Testis (tissue), 3 donors: Measurements from ENCODE around the gene REEP3. TPM values are rescaled to one million over a fixed set of nuclear protein-coding genes. Genes with fewer than 3 reads are reported as not detected.

Experiments used
- DNase-seq: peaks from one replicate; pipeline ENCODE4 v3.0.0-alpha.2; 2019
- H3K27ac ChIP-seq, 2 donors: fragments of 200-600 bp; sonication (generic); one replicate each; pipeline ENCODE4 v1.5.1; 2019
- H3K27me3 ChIP-seq: fragments of 200-600 bp; sonication (generic); one replicate; pipeline ENCODE4 v1.5.1; 2019
- H3K36me3 ChIP-seq: fragments of 200-600 bp; sonication (generic); one replicate; pipeline ENCODE4 v1.5.1; 2017; ENCODE audit warnings: low read depth; ENCODE audit errors: missing control alignments
- H3K4me1 ChIP-seq: fragments of 200-600 bp; sonication (generic); one replicate; pipeline ENCODE4 v1.5.1; 2019
- H3K4me3 ChIP-seq, 2 donors: fragments of 200-600 bp; sonication (generic); one replicate each; pipeline ENCODE4 v1.5.1; 2017 to 2019
- H3K9me3 ChIP-seq: fragments of 200-600 bp; sonication (generic); one replicate; pipeline ENCODE4 v1.5.1; 2017
- POLR2A ChIP-seq: fragments of 450-650 bp; IDR thresholded peaks from one replicate; pipeline ENCODE4 v1.6.1; 2017; ENCODE audit warnings: antibody characterized with exemption, mild to moderate bottlenecking, moderate library complexity
- WGBS, 2 donors: methylation state at CpG; one replicate each; pipeline ENCODE4 v1.1.5; 2018; 5-methylcytosine and 5-hydroxymethylcytosine counted together
- intact Hi-C: fragments of 100-400 bp; cut with DNase I; formaldehyde crosslinking; loops from one replicate; pipeline ENCODE4 v1.15.1; 2023; ENCODE audit warnings: low total_unique reads
- polyA plus RNA-seq: library from polyadenylated mRNA; stranded (reverse); fragments of 350-450 nt; fragmentation: Illumina TruSeq; extraction: RNeasy Lipid Tissue Mini Kit (QIAGEN cat#74804); gene quantifications from one replicate; pipeline ENCODE4 v1.2.3, GENCODE V29; 2014; ENCODE audit warnings: low read depth, low replicate concordance; ENCODE audit not compliant: insufficient read depth
- total RNA-seq, 2 donors: library from RNA; depleted of rRNA; stranded (reverse); fragments of >200 nt; gene quantifications; one replicate each; pipeline ENCODE4 v1.2.3, GENCODE V29; 2016
- TF ChIP-seq, protein P1 (sequence below), 3 experiments: fragments of 450-650 bp in 2 of 3; fragments of 200-600 bp in 1 of 3; sonication (generic) in 1 of 3; IDR thresholded peaks; one replicate each; pipeline ENCODE4 v1.5.1; 2016 to 2019; ENCODE audit warnings: antibody characterized with exemption in 3 of 3, mild to moderate bottlenecking in 2 of 3, moderate library complexity in 1 of 3

REEP3 gene
- total and polyA plus RNA-seq, 3 donors from 2014 or later: 18.4 to 45.2 (median 20.3) TPM

DNA sequence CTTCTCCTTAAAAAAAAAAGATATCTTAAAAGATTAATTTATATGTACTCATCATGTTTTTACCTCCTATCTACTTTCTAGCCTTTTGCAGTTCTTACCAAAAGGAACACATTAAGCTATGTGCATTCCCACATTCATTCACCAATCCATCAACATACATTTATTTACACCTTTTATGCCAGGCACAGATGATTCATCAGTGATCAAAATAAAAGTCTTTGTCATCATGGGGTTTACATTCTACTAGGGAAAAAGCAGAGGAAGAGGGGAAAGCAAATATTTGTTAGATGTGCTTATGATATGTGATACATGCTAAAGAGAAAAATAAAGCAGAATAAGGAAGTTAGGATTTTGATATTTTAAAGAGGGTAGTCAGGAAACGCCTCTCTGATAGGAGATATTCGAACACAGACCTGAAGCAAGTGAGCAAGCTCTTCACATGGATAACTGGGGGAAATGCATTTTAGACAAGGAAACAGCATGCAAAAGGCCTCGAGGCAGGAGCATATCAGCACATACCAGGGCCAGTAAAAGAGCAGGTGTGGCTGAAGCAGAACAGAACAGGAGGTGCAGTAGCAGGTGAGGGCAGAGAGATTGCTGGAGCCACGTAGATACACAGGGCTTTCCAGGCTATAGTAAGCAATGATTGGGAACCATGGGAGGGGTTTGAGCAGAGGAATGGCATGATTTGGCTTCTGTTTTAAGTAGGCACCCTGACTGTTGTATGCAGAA lies 67.4 kb downstream of the REEP3 start:
- 84 to 87% methylated on average over 4 of the region's 4 CpGs for WGBS, 2 donors
- TF ChIP-seq, protein P1, sequence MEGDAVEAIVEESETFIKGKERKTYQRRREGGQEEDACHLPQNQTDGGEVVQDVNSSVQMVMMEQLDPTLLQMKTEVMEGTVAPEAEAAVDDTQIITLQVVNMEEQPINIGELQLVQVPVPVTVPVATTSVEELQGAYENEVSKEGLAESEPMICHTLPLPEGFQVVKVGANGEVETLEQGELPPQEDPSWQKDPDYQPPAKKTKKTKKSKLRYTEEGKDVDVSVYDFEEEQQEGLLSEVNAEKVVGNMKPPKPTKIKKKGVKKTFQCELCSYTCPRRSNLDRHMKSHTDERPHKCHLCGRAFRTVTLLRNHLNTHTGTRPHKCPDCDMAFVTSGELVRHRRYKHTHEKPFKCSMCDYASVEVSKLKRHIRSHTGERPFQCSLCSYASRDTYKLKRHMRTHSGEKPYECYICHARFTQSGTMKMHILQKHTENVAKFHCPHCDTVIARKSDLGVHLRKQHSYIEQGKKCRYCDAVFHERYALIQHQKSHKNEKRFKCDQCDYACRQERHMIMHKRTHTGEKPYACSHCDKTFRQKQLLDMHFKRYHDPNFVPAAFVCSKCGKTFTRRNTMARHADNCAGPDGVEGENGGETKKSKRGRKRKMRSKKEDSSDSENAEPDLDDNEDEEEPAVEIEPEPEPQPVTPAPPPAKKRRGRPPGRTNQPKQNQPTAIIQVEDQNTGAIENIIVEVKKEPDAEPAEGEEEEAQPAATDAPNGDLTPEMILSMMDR (IDR thresholded peaks at IDR 0.05): no peak
- TF ChIP-seq POLR2A: no peak
- intact Hi-C loops: no loop called here
- no peak for DNase-seq
- no peak overlapping the region for H3K27ac ChIP-seq
- H3K27me3 ChIP-seq: no peaks in the 10 kb centered on the region
- no peaks in the 10 kb centered on the region for H3K36me3 ChIP-seq
- no peaks in the 10 kb centered on the region for H3K4me1 ChIP-seq
- H3K9me3 ChIP-seq: no peaks in the 10 kb centered on the region
- no peak overlapping the region for H3K4me3 ChIP-seq

DNA sequence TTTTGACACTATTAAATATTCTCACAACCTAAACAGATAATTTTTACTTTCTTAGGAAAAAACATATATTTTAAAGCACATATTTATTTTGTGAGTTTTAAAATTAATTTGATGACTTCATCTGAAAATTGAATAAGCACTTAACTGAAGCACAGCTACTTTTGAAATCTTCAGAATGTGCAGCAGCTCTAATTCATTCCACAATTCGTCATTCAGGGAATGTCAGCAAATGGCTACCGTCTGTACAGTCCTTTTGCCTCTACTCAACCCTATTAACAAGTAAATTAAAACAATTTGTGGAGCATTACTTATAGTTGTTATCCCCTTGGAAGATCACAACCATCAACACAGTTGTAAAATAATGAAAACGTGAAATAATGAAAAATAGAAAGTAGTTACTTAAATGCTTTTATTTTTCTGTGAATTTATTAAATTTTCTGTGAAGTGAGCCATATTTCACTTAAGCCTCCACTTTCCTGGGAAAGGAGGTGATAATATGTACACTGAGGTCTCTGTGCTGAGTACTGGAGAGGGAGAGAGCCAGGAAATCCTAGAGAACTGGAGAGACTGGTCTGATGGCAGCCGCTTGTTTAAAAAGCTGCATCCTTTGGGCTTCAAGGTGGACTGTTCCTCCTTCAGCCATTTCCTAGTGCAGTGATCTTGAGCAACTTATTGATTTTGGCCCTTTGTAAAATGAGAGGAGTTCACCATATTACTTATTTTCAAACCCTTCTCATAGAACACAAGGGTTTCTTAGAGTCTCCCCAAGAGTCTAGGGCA lies 70.6 kb downstream of the REEP3 start:
- Histone ChIP-seq H3K27me3 (no peaks in the 10 kb centered on the region), H3K36me3 (no peaks in the 10 kb centered on the region), H3K27ac (no peak overlapping the region), H3K9me3 (no peaks in the 10 kb centered on the region), H3K4me1 (no peaks in the 10 kb centered on the region), H3K4me3 (no peak overlapping the region)
- intact Hi-C loops: no loop called here
- TF ChIP-seq, protein P1 (IDR thresholded peaks at IDR 0.05): no peak
- TF ChIP-seq POLR2A: no peak
- WGBS, 2 donors: 76 to 79% methylated on average over 4 of the region's 4 CpGs
- DNase-seq: no peak

DNA sequence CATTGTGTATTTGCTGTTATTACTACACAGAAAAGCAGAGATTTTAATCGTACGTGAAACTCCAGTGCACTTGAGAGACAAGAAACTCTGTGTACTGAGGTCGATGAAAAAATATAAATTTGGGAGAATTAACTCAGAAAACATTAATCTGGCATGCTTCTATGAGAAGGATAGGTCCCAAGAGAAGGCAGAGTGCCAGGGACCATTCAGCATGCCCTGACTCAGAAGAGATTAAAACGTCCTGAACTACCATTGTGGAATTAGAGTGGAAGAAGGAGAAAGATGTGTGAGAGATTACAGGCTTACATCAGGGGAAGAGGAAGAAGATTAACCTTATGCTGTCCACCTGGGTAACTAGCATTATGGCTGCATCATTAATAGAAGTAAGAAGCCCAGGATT lies 72.4 kb downstream of the REEP3 start:
- H3K4me3 ChIP-seq: no peak overlapping the region
- H3K27me3 ChIP-seq: no peaks in the 10 kb centered on the region
- TF ChIP-seq POLR2A: no peak
- TF ChIP-seq, protein P1 (IDR thresholded peaks at IDR 0.05): no peak
- H3K9me3 ChIP-seq: no peaks in the 10 kb centered on the region
- H3K36me3 ChIP-seq: no peaks in the 10 kb centered on the region
- no peaks in the 10 kb centered on the region for H3K4me1 ChIP-seq
- H3K27ac ChIP-seq: no peak overlapping the region
- DNase-seq: no peak
- 43 to 46% methylated on average over 4 of the region's 4 CpGs for WGBS, 2 donors
- intact Hi-C loops: no loop called here

DNA sequence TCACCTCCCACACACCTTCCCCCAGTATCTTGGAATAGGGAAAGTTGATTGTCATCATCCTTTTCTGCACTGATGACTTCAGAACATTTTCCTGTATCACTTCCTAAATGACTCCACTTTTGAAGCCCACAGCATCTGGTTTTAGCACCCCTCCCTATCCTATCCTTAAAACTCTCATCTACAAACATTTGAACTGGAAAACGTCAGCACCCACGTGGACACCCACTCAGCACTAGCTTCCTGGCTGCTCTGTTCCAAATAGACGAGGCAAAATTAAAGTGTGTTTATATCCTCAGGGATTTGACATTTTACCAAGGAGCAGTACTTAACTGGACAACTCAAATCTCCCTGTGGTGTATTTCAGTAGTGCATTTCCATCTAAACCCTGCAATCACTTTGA lies 73.9 kb downstream of the REEP3 start:
- no peaks in the 10 kb centered on the region for H3K9me3 ChIP-seq
- WGBS, 2 donors: 37 to 47% methylated on average over 3 of the region's 3 CpGs
- intact Hi-C loops: no loop called here
- H3K36me3 ChIP-seq: no peaks in the 10 kb centered on the region
- TF ChIP-seq POLR2A: no peak
- TF ChIP-seq, protein P1 (IDR thresholded peaks at IDR 0.05): peak in 1 of 3 experiments; percentile 13
- H3K4me3 ChIP-seq: no peak overlapping the region
- no peak for DNase-seq
- no peaks in the 10 kb centered on the region for H3K27me3 ChIP-seq
- H3K27ac ChIP-seq: no peak overlapping the region
- H3K4me1 ChIP-seq: no peaks in the 10 kb centered on the region
